Skeletal muscle satellite cell (primary cell): ENCODE data around the gene CGREF1.
A peak's percentile ranks its signal among the peaks of the same experiment; 100 is the strongest.
"Not testable (repeated sequence)": the region's sequence is repeated elsewhere in the genome, so short reads cannot be mapped to it uniquely, and the experiment has no call there.

ENCODE experiments used
- H3K27me3 ChIP-seq: 2 replicates; pipeline ENCODE4 v1.7.0; 2013; ENCODE audit warnings: low read length; ENCODE audit not compliant: control insufficient read depth, insufficient read depth
- H3K36me3 ChIP-seq: 2 replicates; pipeline ENCODE4 v1.7.0; 2013; ENCODE audit warnings: mild to moderate bottlenecking, control low read depth, low read length; ENCODE audit not compliant: insufficient read depth
- H3K4me1 ChIP-seq: 2 replicates; pipeline ENCODE4 v1.7.0; 2013; ENCODE audit warnings: low read length; ENCODE audit not compliant: control insufficient read depth, insufficient read depth
- H3K4me2 ChIP-seq: 2 replicates; pipeline ENCODE4 v1.7.0; 2013; ENCODE audit warnings: mild to moderate bottlenecking, low read length
- H3K4me3 ChIP-seq: 2 replicates; pipeline ENCODE4 v1.7.0; 2013; ENCODE audit warnings: low read length
- H3K9ac ChIP-seq: 2 replicates; pipeline ENCODE4 v1.7.0; 2013; ENCODE audit warnings: mild to moderate bottlenecking, low read depth, low read length, moderate library complexity
- H3K9me3 ChIP-seq: replicated peaks from 2 replicates; pipeline ENCODE4 v1.7.0; 2013; ENCODE audit warnings: mild to moderate bottlenecking, control low read depth, low read length

Gene CGREF1

GRCh38 chr2:27083410-27084296 is 35.3 kb downstream of the CGREF1 start:
- no peak overlapping the region for H3K9ac ChIP-seq

GRCh38 chr2:27082773-27083409 is 36.0 kb downstream of the CGREF1 start:
- H3K36me3 ChIP-seq: peaks cover 10% of the 10 kb centered on the region
- H3K4me1 ChIP-seq: peaks cover 70% of the 10 kb centered on the region
- no peak overlapping the region for H3K4me3 ChIP-seq
- H3K9ac ChIP-seq: peak overlapping the region; percentile 24
- no peaks in the 10 kb centered on the region for H3K9me3 ChIP-seq
- H3K27me3 ChIP-seq: no peaks in the 10 kb centered on the region
- H3K4me2 ChIP-seq: peak overlapping the region; percentile 91

More at GRCh38 chr2:27083410-27084296, 35.3 kb downstream of the CGREF1 start:
- no peak overlapping the region for H3K4me3 ChIP-seq
- H3K4me2 ChIP-seq: no peak overlapping the region
- H3K27me3 ChIP-seq: no peaks in the 10 kb centered on the region
- peaks cover 63% of the 10 kb centered on the region for H3K4me1 ChIP-seq
- H3K9me3 ChIP-seq: no peaks in the 10 kb centered on the region
- H3K36me3 ChIP-seq: peaks cover 10% of the 10 kb centered on the region

- H3K36me3 ChIP-seq: peaks cover 10% of the 10 kb centered on the region
- no peaks in the 10 kb centered on the region for H3K9me3 ChIP-seq
- peaks cover 72% of the 10 kb centered on the region for H3K4me1 ChIP-seq
- H3K9ac ChIP-seq: peak overlapping the region; percentile 55
- H3K27me3 ChIP-seq: no peaks in the 10 kb centered on the region
- H3K4me2 ChIP-seq: peak overlapping the region; percentile 91
- peak overlapping the region; percentile 41 for H3K4me3 ChIP-seq
Measured at GRCh38 chr2:27081984-27082772, 36.8 kb downstream of the CGREF1 start.

- peaks cover 10% of the 10 kb centered on the region for H3K36me3 ChIP-seq
- H3K27me3 ChIP-seq: no peaks in the 10 kb centered on the region
- peak overlapping the region; percentile 91 for H3K4me2 ChIP-seq
- no peaks in the 10 kb centered on the region for H3K9me3 ChIP-seq
- peaks cover 59% of the 10 kb centered on the region for H3K4me1 ChIP-seq
- H3K9ac ChIP-seq: peak overlapping the region; percentile 86
- H3K4me3 ChIP-seq: peak overlapping the region; percentile 76
Measured at GRCh38 chr2:27080603-27080936, 38.4 kb downstream of the CGREF1 start.

- Histone ChIP-seq H3K4me1 (peaks cover 58% of the 10 kb centered on the region), H3K36me3 (peaks cover 10% of the 10 kb centered on the region), H3K9me3 (no peaks in the 10 kb centered on the region), H3K27me3 (no peaks in the 10 kb centered on the region), H3K4me2 (peak overlapping the region; percentile 91), H3K4me3 (peak overlapping the region; percentile 76), H3K9ac (peak overlapping the region; percentile 86)
Measured at GRCh38 chr2:27080140-27080469, 38.8 kb downstream of the CGREF1 start.

GRCh38 chr2:27079233-27080139 is 39.4 kb downstream of the CGREF1 start:
- Histone ChIP-seq H3K9me3 (no peaks in the 10 kb centered on the region), H3K36me3 (peaks cover 10% of the 10 kb centered on the region), H3K4me3 (peak overlapping the region; percentile 76), H3K4me2 (peak overlapping the region; percentile 91), H3K4me1 (peaks cover 63% of the 10 kb centered on the region), H3K27me3 (no peaks in the 10 kb centered on the region), H3K9ac (peak overlapping the region; percentile 86)

- H3K27me3 ChIP-seq: no peaks in the 10 kb centered on the region
- peaks cover 8% of the 10 kb centered on the region for H3K36me3 ChIP-seq
- H3K4me3 ChIP-seq: peak within 1 kb of the TSS; percentile 76
- peak within 1 kb of the TSS; percentile 86 for H3K9ac ChIP-seq
- H3K9me3 ChIP-seq: no peaks in the 10 kb centered on the region
- H3K4me2 ChIP-seq: peak within 1 kb of the TSS; percentile 91
- H3K4me1 ChIP-seq: peaks cover 63% of the 10 kb centered on the region
Measured at GRCh38 chr2:27078267-27079194, 40.4 kb downstream of the CGREF1 start, which contains the start of gene EMILIN1. EMILIN1 (plus strand) TSS chr2:27078615; CDS start chr2:27079066, 451 bp downstream.

- peaks cover 4% of the 10 kb centered on the region for H3K36me3 ChIP-seq
- H3K4me3 ChIP-seq: no peak overlapping the region
- no peak overlapping the region for H3K9ac ChIP-seq
- no peaks in the 10 kb centered on the region for H3K27me3 ChIP-seq
- peaks cover 56% of the 10 kb centered on the region for H3K4me1 ChIP-seq
- no peaks in the 10 kb centered on the region for H3K9me3 ChIP-seq
- H3K4me2 ChIP-seq: no peak overlapping the region
Measured at GRCh38 chr2:27077231-27077630, 41.7 kb downstream of the CGREF1 start.

GRCh38 chr2:27076323-27076722 is 42.6 kb downstream of the CGREF1 start:
- peaks cover 51% of the 10 kb centered on the region for H3K4me1 ChIP-seq
- no peaks in the 10 kb centered on the region for H3K27me3 ChIP-seq
- H3K36me3 ChIP-seq: no peaks in the 10 kb centered on the region
- no peak overlapping the region for H3K9ac ChIP-seq
- no peaks in the 10 kb centered on the region for H3K9me3 ChIP-seq
- H3K4me3 ChIP-seq: no peak overlapping the region
- no peak overlapping the region for H3K4me2 ChIP-seq

- H3K4me3 ChIP-seq, H3K4me2 ChIP-seq, H3K9me3 ChIP-seq, H3K36me3 ChIP-seq, H3K9ac ChIP-seq, H3K27me3 ChIP-seq: not testable (repeated sequence)
- H3K4me1 ChIP-seq: peaks cover 45% of the 10 kb centered on the region
Measured at GRCh38 chr2:27075566-27075871, 43.4 kb downstream of the CGREF1 start.
